ENCODE data around the gene LRRN4.

The LRRN4 gene

DNA sequence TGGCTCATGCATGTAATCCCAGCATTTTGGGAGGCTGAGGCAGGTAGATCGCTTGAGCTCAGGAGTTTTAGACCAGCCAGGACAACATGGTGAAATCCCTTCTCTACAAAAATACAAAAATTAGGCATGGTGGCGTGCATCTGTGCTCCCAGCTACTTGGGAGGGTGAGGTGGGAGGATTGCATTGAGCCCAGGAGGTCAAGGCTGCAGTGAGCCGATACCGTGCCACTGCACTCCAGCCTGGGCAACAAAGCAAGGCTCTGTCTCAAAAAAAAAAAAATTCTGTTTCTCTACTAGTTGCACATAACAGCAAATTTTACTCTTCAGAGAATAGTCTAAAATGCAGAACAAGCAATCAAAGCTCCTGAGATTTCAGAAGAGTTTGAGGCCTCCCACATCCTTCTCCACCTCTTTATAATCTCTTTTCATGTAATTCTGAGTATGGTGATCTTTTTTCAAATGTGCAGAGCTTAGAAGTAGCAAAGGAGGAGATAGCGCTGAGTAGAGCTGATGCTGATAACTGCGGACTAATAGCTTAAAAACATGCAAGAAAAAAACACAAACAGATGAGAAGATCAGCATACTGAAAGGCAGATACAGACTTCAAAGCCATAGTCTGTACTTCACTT lies 23.3 kb downstream of the LRRN4 start:
- DNase-seq (ENCODE audit: low read depth): no peak

DNA sequence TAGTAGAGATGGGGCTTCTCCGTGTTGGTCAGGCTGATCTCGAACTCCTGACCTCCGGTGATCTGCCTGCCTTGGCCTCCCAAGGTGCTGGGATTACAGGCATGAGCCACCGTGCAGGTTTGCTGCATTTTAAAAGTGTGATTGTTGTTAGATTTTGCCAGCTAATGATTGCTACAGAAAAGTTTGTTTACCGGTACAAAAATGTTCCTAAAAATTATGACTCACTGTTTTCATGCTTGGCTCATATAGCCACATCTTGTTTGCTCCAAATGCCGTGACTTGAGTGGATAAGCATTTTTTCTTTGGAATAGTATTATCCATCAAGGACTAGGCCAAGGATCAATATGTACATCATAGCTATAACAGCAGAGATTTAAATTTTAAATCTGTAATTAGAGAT lies 24.3 kb downstream of the LRRN4 start:
- no peak for DNase-seq (ENCODE audit: low read depth)

DNA sequence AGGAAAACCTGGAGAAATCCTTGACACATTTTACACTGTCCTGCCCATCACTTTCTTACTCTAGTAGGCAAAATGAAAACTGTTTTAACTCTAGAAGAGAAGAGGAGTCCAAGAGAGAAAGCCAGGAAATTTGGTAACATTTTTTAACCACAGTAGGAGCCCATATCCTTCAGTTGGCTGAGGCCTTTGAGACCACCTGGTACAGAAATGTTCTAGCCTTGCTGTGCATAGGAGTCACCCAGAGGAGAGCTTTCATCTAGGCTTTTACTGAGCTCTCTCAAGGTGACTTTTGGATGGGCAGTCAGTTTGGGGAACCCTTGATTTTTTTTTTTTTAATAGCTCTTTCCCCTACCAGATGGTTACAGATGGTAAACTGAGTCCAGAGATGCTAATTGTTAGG lies 25.0 kb downstream of the LRRN4 start:
- DNase-seq (ENCODE audit: low read depth): no peak

DNA sequence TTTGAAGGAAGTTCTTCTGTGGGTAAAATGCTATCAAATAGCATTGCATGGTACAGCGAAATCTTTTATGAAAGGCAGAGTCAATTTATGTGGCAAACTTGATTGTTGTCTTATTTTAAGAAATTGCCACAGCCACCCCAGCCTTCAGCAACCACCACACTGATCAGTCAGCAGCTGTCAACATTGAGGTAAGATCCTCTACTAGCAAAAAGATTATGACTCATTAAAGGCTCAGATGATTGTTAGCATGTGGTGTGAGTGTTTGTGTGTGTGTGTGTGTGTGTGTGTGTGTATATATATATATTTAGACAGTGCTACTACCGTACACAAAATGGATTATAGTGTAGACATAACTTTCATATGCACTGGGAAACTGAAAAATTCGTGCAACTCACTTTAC lies 27.8 kb downstream of the LRRN4 start:
- no peak for DNase-seq (ENCODE audit: low read depth)

DNA sequence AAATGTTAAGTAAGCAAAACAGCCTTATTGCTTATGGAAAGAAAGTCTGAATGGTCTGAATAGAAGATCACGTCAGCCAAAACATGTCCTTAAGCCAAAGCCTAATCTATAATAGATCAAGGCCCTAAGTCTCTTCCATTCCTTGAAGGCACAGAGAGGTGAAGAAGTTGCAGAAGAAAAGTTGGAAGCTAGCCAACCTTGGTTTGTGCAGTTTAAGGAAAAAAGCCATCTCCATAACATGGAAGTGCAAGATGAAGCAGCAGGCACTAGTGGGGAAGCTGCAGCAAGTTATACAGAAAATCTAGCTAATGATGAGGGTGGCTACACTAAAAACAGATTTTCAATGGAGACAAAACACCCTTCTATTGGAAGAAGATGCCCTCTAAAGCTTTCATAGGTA lies 29.1 kb downstream of the LRRN4 start:
- DNase-seq (ENCODE audit: low read depth): no peak

DNA sequence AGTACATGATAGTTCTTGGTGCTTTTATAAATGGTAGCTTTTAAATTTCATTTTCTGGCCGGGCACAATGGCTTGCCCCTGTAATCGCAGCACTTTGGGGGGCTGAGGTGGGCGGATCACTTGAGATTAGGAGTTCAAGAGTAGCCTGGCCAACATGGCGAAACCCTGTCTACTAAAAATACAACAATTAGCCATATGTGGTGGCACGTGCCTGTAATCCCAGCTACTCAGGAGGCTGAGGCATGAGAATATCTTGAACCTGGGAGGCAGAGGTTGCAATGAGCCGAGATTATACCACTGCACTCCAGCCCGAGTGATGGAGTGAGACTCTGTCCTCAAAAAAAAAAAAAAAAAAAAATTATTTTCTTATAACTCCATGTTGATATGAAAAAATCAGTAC lies 36.0 kb downstream of the LRRN4 start:
- DNase-seq (ENCODE audit: low read depth): no peak

DNA sequence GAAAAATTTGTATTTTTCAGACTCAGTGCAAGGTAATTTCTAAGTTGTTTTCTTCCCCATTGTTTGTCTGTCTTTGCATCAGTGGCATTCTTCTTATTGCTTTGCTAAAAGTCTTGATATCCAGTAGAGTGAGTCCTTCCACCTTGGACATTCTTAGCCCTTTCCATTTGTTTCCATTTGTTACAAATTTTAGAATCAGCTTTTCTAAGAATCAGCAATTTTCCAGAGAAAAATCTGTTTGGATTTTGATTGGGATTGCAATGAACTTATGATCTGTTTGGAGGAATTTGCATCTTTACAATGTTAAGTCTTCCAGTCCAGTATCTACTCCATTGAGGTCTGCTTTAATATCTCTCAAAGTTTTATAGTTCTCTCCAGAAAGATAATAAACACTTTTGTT lies 36.4 kb downstream of the LRRN4 start:
- no peak for DNase-seq (ENCODE audit: low read depth)

DNA sequence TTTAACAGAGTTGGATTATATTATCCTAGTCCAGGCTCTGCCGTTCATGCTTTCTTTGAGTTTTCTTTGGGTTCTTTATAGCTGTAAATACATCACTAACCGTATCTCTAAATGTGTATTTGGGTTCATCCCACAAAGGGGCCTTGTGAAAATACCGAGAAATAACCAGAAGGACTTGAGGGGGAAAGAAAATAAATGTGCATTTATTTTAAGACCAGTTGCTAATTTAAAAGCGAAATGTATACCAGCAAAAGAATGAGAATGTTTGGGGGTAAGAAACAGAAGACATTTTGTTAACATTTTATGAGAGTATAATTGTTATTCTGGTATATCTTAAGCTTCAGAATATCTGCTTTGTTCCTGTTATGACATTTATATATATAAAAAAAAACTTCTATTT lies 38.9 kb downstream of the LRRN4 start:
- no peak for DNase-seq (ENCODE audit: low read depth)

DNA sequence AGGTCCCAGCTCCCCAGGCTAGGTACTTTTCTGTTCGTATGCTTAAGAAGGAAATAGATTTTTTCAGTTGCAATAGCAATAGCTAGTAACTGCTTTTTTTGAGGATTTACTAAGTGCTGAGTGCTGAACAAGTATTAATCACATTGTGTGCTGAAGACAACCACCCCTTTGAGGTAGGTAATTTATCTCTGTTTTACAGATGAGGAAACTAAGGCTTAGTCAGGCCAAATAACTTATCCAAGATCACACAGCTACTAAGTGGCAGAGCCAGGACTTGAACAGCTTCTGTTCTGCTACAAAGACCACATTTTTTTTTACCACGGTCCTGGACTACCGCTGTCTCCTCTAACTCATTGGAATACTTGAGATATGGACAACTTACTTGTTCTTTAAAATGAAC lies 39.8 kb downstream of the LRRN4 start:
- no peak for DNase-seq (ENCODE audit: low read depth)

DNA sequence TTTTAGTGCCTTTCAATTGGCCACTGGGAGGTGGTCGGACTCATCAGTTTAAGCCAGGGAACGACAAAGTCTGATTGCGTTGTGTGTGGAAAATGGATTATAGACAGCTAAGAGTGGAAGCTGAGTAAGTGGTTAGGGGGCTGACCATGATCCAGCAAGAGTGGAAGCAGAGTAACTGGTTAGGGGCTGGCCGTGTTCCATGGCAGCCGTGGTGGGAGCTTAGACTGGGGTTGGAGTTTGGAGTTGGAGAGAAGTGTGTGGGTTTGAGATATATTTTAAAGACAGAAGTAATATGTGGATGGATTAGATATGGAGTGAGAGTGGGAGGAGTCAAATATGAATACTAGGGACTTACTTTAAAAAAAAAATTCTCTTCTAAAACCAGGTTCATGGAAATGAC lies 41.7 kb downstream of the LRRN4 start:
- DNase-seq (ENCODE audit: low read depth): no peak

DNA sequence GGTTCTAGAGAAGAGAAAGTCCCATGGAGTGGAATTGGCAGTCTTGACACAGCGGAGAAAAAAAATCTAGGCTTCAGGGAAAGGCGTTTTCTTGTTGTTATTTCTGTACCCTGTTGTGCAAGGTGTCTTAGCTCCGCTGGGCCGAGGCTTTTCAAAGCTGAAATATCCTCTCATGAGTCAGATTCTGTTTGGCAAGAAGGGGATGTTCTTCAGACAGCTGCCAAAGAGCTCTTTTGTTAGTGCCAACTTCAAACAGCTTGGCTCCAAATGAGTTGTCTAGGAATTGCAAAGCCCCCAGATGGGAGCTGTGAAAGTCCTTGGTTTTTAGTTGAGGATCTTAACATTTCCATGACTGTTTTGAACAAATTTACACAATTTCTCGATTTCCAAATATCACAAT lies 45.6 kb downstream of the LRRN4 start:
- peak; percentile 70 for DNase-seq (ENCODE audit: low read depth)

DNA sequence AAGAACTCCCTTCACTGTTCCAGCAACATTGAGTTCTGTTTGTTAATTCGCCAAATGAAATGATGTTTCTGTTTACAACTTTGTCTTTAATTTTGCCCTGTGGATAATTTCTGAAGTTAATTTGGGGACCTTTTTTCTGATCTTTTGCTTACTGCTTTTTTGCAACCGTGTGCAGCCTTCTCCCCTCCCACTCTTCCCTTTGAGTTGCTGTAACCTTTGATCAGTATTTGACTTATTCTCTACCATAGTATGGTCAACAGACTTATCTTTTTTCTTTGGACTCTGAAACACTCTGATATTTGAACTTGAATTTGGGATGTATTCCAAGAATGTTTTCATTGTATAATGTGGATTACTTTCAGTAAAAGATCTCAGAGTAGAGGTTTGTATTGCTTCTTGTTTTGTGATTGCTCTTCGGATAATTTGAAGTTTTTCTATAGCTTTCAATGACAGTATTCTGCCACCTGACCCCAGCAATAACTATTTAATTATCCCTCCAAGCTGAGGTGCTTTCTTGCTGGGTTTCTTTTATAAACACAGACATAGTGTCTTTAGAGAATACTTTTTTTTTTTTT lies 46.2 kb downstream of the LRRN4 start:
- no peak for DNase-seq (ENCODE audit: low read depth)

DNA sequence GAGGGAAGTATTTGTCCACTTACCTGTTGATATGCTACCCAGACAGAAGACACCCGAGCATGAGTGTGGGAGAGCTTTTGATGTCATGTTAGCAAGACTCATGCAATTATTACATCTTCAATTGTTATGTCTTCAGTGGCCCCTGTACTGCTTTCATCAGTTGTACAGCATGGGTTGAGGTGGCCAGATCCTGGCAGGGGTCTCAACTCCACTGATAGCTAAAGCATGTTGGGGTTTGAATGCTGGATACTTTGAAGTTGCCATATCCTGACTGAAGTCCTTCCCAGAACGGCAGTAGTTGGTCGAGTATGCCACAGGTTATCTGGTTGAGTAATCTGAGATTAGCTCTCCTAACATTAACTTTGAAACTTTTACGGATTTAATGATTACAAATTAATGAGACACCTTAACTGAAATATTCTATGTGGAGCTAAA lies 46.7 kb downstream of the LRRN4 start:
- DNase-seq (ENCODE audit: low read depth): no peak

DNA sequence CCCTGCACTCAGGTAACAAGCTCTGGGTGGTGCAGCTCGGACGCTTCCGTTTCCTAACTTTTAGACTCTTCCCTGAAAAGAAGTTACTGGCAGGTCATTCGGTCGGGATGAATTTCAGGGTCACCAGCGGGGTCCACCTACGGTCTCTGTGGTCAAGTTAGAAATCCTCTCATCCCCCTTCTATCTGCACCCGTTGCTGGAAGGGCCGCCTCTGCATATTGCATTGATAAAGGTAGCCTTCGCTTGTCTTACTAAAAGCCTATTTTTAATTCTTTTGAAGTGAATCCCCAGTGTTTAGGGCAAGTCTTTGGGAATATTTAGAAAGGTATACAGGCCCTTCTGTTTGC lies 47.3 kb downstream of the LRRN4 start:
- DNase-seq (ENCODE audit: low read depth): no peak

DNA sequence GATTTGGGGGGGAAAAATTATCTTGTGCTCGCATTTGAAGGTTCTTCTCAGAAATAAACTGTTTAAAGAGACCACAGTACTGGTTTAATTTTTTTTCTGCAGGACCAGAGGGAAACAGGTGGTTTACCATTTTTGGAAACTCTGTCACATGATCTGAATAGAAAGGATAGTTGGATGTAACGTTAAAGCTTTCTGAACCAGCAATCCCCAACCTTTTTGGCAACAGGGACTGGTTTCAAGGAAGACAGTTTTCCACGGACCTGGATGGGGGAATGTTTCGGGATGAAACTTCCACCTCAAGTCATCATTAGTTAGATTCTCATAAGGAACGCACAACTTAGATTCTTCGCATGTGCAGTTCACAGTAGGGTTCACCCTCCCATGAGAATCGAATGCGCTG lies 53.0 kb downstream of the LRRN4 start:
- DNase-seq (ENCODE audit: low read depth): no peak

DNA sequence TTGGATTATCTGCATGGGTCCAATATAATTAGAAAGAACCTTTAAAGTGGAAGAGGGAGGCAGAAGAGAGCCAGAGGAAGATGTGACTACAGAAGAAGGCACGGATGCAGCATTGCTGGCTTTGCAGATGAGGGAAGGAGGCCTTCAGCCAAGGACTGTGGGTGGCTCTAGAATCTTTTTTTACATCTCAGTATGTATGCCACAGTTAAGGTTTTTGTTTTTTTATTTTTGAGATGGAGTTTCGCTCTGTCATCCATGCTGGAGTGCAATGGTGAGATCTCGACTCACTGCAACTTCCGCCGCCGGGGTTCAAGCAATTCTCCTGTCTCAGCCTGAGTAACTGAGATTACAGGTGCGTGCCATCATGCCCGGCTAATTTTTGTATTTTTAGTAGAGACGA lies 54.1 kb downstream of the LRRN4 start:
- DNase-seq (ENCODE audit: low read depth): no peak

DNA sequence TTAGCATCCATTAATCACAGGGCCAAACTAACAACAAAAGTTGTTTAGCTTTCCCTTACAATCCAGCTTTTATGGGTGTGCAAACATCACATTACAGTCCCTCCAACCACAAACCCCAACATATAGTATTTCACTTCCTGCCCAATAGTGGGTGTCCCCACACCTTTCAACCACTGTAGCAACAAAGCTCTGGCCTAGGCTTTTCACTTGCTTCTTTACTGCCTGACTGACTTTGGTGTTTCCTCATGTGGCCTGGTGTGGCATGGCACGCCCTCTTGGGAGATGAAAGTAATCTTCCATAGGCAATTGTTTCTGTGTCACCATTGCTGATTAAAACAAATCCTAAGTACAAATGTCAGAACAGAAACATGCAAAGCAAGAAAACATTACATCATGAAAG lies 57.1 kb downstream of the LRRN4 start:
- DNase-seq (ENCODE audit: low read depth): no peak

DNA sequence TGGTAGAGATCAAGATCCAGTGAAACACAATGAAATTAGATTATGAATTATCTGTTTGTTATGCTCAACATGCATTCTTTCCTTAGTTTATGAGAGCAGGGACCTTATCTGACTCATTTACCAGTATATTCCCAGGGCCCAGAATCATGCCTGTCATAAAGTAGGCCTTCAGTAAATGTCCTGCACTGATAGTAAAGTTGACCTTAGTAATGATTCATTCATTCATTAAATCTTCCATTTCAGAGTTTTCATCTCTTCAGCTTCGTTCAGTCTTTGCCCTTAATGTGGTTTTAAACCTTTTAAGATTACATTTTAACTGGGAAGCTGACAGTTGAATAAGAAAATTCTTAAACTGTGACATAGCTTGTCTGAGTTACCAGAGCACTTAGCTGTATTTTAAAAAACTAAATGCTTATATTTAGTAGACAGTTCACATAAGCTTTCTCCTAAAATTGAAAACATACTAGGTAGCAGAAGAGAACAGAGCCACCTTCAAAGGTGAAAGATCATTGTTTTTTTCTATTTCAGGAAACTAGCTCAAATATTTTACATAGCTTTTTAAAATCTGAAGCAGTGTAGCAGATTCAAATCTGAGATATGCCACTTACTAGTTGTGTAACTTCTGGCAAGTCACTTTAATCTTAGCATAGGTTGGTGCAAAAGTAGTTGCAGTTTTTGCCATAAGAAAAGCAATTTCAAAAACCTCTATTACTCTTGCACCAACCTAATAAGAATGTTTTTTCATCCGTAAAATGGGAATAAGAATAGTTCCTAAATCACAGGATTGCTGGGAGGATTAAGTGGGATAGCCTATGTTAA lies 62.0 kb downstream of the LRRN4 start:
- peak; percentile 43 for DNase-seq (ENCODE audit: low read depth)

DNA sequence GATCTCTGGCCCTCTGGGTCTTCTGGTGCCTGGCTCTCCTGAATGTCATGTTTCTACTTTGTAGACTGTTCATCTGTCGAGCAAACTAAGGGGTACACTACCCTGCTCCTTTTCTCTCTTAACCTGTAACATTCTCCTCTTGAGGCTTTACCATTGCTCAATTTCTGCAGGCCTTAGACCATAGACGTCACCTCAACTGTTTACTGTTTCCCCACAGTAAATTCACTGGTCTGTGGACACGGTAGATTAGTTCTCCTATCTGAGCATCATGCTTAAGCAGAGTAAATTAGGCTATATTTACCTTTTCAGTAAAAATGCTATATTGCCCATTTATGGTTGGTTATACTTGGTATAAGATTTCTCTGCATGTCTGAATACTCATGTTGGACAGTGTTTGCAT lies 62.9 kb downstream of the LRRN4 start:
- no peak for DNase-seq (ENCODE audit: low read depth)

All from non-pigmented ciliary epithelial cell (primary cell).